ENCODE results near the gene KRT84.
"Not testable (repeated sequence)": the region's sequence is repeated elsewhere in the genome, so short reads cannot be mapped to it uniquely, and the experiment has no call there.

The KRT84 gene

DNA sequence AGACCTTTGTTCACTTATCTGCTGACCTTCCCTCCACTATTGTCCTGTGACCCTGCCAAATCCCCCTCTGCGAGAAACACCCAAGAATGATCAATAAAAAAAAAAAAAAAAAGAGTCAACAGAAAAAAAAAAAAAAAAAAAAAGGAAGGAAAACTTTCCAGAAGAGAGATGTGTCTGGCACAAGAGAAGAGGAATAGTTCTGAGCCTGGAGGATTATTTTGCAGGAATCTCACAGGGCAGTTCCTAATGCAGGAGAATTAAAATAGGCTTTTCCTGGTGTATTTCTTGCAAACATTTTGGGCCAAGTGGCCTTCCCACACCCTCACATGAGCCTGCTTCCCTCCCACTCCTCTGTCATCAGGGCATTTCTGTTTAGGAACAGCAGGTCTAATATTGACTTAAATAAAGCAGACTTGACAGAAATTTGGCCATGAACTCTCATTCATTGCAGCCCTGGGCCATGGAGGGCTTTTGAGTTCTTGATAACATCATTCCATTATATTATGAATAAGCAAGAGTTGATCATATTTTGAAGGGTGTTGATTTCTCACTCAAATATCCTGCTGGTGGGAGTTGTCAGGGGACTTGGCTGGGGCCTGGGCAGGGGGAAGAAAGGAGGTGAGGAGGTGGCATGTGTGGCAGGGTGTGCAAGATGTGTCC lies 25.3 kb upstream of the KRT84 start:
- DNase-seq, result not testable (repeated sequence)

DNA sequence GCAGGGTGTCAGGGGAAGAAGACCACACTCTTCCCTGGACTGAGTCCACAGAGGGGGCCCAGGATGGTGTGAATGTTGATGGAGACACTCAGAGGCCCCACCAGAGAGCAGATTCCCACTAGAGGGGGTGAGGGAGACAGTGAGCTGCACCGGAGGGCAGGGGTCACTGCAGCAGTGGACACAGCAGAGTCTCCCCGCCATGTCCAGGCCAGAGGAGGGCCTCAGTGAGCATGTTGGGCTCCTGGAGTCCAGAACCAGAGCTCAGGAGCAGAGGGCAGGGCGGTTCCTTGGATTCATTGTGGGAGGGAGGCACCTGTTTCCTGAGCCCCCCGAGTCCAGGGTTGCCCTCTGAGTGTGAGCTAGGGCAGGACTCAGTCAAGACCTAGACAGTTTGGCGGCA lies 22.5 kb upstream of the KRT84 start:
- DNase-seq, result no peak

DNA sequence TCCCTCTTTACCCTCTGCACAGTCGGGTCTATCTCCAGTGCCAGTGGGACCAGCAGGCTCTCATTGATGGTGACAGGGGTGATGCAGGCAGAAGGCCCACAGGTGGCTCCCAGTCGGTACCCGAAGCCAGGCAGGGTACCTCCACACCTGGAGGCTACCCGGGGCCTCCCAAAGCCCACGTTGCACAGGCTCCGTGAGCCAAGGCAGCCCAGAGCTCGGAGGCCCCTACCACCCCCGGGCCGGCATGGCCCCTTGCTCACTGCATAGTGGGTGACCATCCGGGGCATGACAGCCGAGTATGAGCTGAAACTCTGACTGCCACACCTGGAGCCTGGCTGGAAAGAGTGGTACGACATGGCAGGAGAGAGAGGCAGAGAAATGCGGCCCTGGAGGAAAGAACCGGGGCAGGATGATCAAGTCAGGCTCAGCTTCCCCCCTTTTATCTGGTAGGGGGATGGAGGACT lies 20.5 kb upstream of the KRT84 start, which contains the start of gene KRT82:
Gene KRT82, minus strand, starts transcription at position 414 of the 464 bp plus-strand sequence. Its CDS starts 58 bp downstream, at position 356.
- DNase-seq, result no peak

DNA sequence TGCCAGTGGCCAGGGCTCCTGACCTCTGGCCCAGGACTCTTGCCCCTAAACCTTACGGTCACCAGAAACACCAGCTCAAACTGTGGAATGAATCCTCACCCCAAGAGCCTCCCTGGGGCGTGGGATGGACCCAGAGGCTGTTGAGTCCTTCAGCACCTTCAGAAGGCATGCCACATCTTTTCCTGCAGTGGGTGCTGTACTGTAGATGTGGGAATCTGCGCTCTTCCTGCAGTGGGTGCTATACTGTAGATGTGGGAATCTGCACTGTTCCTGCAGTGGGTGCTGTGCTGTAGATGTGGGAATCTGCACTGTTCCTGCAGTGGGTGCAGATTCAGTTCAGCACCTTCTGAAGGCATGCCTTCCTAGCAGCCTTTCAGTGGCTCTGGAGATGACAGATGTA lies 19.5 kb upstream of the KRT84 start:
- no peak for DNase-seq

DNA sequence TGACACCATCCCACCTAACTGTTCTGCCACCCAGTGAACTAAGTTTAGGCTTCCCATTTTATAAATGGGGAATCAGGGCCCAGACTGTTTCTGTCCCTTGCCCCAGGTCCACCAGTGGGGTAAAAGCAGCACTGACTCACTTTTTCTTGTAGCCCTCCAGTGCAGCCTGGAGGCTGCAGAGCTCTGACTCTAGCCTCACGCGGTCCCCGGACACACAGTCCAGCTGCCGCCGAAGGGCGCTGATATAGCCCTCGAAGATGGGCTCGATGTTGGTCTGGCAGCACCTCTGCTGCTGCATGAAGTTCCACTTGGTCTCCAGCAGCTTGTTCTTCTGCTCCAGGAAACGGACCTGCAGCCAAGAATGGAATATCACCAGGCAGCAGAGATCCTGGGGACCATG lies 18.1 kb upstream of the KRT84 start:
- no peak for DNase-seq

DNA sequence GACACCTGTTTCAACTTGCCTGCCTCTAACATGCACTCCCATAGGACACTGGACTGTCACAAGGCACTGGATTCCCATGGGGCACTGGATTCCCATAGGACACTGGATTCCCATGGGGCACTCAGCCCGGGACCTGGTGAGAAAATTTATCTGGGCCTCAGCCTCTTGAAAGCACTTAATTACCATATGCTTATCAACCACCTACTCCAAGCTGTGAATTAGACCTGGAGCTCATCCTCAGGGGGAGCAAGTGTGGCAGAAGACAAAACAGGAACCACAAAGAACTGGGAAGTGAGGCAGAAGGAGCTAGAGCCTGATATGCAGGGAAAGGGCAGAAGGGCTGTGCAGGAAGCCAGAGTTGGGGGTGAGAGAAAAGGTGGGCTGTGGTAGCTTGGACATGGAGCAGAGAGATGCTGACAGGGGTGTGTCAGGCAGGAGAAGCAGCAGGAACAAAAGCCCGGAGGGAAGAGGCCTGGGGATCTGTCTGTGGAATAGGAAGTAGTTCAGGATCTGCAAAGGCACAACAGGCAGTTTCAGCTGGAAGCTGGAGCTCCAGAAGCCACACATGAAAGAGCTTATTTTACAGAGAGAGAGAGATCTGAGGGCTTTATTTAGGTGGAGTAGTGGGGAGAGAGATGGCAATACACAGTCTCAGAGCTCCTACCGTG lies 17.6 kb upstream of the KRT84 start:
- no peak for DNase-seq

DNA sequence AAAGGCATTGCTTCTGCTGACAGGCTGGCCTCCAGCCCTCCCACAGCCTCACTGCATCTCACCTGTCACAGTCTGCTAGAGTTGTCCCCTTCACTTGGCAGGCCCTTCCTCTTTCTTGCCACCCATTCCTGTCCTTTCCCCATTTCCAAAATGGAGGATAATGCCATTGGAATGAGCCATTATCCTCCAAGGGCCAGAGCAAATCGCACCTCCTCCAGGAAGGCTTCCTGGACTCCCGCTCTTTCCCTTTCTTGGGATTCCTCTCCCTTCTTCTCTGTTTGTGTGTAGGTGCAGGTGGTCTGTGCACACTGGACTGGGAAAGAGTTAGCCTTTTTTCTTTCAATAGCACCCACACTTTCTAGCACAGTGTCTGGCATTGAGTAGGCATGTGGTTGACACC lies 16.9 kb upstream of the KRT84 start:
- DNase-seq, result no peak

DNA sequence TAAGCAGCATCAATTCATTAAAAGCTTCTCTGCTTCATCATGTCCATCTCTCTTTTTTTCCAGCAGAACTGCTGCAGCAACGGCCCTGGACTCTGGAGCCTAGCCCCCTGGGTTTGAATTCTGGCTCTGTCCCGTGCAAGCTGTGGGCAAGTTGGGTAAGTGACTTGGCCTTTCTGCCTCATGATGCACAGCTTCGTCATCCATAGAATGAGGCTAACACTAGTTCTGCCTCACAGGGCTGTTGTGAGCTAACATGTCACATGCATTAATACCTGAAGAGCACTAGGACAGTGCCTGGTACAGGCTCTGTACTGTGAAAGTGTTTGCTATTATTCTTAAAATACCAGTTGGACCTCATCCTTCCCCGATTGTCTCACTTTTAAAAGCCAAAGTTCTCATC lies 16.5 kb upstream of the KRT84 start:
- no peak for DNase-seq

DNA sequence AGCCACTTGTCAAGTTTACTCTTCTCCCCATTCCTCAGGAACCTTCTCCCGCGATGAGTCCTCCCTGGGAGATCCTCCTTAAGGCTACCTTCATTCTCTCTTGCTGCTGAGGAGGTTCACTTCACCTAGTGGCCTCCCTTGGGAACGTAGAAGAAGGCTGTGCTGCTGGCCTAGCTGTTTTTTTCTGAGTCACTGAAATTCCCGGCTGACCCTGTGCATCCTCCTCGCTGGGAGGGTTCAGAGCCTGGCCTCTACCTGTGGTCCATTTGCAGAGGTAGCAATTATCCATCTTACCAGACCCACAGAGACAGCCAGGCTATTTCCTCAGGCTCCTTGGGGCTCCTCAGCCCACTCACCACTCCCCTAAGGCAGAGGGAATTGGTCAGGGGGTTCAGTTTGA lies 16.1 kb upstream of the KRT84 start:
- no peak for DNase-seq

DNA sequence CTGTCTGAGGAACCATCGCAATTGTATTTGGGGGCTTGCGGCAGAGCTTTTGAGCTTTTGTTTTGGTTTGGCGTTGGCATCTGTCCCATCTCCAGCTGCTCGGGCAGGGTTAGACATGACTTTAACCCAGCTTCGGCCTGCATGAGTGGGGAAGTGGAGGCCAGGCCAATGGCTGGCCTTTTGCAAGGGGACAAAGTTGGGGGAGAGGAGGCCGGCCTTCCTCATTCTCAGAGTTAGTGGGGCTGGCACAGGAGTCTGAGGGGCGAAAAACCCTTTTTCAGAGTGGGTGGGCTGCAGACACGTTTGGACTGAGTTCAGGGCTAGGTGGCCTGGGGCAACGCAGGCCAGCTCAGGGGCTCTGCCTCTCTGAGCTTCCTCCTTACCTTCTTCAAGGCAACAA lies 15.5 kb upstream of the KRT84 start:
- no peak for DNase-seq

DNA sequence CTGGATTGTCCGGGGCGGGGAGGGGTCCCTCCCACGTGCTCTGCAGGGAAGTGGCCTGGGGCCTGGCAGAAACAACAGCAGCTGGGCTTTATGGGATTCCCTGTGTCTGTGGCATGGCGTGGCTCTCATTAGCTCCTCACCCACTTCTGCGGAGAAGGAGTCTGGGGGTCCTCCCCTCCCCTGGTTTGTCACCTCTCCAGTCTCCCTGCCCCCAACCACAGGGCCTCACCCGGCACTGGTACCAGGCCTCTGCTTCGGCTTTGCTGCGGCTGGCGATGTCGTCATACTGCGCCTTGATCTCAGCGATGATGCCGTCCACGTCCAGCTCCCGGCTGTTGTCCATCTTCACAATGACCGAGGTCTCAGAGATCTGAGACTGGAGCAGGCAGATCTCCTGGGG lies 14.3 kb upstream of the KRT84 start:
- DNase-seq, result no peak

DNA sequence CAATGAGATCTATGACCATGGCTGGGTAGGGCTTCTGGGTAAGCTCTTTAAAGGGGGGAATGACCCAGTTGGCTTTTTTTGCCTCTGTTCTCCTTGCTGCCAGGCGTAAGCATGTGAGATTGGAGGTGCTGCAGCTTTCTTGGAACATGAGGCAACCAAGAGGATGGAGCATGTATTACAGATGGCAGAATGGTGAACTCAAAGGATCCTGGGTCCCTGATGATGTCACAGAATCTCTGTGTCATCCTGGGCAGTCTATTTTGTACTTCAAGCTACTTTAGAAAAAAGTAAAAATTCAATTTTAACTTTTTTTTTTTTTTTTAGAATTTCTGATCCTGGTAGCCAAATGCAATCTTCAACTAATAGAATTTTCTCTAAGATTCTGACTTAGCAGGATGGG lies 12.7 kb upstream of the KRT84 start:
- no peak for DNase-seq

DNA sequence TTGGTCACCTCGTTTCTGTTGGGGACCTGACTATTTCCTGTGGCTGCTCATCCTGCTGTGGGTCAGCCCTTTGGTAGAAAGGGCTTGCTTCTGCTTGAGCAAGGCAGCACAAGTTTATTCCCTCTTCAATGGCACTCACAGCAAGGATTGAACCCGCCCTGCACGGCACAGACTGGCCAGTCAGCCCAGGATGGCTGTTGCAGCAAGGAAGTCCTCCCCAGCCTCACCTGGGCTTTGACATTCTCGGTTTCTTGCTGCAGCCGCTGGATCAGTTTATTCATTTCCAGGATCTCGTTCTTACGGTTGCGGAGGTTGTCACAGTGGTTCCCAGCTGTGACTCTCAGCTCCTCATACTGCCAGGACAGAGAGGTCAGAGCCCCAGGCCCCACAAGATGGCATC lies 11.2 kb upstream of the KRT84 start:
- no peak for DNase-seq

DNA sequence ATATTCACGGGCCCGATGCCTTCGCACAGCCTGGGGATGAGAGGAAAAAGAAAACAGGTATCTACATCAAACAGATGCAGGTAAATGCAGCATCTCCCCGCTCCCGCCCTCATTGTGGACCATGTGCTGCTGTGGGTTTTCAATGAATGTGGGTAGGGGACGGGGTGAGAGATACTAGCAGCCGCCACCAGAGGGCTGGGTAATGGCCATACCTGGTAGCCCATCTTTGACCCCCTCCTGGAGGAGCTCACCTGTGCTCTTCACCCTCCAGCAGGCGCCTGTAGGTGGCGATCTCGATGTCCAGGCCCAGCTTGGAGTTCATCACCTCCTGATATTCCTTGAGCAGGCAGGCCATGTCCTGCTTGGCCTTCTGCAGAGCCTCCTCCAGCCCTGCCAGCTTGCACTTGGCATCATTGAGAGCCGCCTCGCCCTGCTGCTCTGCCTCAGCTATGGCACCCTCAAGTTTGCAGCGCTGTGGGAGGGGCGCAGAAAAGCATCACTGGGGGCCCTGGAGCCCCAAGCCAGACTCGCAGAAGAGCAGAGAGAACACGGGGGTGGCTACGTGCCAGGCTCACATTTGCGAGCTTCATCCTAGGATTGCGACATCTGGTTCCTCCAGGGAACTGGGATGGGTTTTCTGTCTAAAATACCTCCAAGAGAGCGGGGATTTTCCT lies 10.4 kb upstream of the KRT84 start:
- peak; percentile 10 for DNase-seq

DNA sequence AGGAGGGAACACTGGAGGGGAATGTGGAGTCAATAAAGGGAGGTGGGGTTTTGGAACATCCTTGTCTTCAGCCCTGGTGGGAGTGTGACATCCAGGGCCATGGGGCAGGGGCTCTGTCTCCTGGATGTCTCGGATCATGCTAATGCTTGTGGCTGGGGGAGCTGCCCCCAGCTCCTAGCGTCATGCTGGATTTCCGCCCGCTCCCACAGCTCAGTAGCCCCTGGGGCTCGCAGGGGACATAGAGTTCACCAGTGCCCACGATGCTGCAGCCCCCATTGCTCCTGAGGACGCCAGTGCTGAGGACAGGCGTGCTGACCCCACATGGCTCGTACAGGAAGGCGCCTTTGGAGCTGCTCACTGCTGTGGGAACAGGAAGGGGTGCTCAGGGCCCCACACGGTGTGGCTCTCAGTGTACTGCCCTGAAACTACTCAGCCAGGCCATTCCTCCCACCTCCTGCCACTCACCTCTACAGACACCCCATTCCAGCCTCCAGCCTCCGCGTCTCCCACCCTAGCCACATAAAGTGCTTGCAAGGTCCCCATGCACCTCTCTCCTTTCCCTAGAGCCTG lies 9.5 kb upstream of the KRT84 start:
- no peak for DNase-seq

DNA sequence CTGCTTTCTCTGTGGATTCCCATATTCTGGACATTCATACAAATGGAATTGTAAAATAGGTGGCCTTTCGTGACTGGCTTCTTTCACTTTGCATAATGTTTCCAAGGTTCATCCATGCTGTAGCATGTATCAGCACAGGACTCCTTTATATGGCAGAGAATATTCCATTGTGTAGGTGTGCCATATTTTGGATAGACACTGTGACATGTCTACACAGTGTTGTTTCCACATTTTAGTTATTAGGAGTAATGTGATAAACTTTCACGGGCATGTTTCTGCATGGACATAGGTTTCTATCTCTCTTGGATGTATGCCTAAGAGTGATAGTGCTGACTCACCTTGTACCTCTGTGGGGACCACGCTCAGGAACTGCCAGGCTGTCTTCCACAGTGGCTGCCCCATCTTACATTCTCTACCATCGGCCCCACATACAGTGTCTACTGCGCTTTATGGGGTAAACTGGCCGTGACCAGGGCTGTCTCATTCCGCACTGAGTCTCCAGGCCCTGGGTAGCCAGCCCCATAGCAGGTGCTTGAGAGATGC lies 7.1 kb upstream of the KRT84 start:
- DNase-seq, result no peak

DNA sequence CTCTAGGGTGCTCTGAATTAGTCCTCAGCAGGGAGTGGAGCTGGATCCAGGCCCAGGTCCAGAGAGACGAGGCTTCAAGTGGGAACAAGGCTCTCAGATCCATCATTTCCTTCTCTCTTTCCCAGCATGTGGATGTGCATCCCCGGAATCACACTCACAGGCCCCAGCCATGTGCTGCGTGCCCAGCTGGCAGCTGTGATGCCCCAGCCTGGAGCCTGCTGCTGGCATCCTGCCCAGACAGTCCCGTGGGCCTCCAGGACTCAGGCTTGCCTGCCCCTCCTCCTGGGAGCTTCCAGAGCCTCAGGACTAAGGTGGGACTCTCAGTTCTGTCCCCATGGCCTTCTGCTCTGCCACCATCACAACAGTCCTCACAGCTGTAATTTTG lies 6.2 kb upstream of the KRT84 start:
- peak; percentile 90 for DNase-seq

DNA sequence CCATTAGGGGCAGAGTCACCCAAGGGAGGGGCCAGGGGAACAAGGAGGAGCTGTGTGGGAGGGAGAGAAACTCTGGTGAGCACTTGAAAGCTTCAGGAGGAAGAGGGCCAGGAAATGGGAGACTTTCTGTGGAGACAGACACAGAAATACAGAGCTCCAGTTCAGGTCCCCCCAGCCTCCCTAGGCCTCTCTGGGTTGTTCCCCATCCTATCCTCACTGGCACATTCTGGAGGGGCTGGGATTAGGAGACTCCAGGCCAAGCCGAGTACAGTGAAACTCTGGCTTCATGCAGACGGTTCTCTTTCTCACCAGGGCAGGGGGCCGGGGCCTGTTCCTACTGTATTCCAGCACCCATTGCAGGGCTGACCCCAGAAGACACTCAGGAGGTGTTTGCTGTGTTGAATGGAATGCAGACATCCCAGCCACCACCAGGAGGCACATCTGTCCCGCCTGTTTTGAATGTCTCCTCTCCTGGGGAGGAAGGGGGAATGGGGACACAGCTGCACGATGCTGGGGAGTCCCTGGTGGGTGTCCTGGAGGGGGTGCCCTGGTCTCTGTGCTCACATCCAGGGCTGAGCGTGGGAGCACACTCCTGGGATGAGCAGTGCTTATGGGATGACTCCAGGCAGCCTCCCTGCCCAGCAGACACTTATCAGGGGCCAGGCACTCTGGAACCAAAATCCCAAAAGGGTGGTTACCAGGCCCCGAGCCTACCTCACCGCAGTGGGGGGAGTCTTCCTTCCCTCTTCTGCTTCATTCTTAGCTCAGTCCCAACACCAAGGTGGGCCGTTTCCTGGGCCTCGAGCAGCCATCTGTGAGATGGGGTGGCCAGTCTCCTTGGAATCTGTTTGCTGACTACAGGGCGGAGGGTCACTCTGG lies 5.5 kb upstream of the KRT84 start:
- DNase-seq, result peak; percentile 10

DNA sequence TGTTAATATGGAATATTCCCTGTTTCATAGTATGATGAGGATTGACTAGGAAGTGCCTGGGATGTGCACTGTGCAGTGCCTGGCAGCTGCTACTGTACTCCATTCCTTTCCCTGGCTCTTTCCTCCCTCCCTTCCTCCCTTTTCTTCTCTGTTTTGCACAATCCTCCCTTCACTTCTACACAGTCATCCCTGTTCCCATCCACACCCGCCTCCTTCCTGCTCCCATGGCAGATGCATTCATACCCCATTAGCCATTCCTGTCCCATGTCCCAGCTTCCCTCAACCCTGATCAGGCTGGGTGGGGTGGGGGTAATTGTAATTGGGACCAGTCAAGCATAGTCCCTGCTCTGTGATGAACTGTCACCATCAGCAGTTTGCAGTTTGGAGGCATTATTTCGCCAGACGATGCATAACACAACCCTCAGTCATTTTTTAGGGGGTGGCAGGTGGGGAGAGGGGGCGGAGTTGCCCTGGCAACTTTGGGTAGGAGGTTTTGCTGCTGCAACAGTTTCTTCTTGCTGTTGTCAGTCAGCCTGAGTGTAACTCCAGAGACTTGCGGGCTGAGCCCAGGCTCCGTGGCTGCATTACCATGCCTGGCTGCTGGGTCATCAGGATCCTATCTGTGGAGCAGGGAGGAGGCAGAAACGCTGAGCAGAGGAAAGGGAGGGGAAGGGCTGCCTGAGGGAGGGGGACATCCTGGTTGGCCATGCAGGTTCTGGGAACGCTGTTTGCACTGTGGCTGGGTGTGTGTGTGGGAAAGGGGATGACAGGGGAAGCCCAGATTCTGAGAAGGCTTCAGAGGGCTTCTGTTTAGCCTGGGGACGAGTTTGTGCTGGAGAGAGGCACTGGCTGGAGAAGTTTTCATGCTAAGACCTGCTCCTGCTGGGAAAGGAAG lies 4.1 kb upstream of the KRT84 start:
- DNase-seq, result peak; percentile 55

DNA sequence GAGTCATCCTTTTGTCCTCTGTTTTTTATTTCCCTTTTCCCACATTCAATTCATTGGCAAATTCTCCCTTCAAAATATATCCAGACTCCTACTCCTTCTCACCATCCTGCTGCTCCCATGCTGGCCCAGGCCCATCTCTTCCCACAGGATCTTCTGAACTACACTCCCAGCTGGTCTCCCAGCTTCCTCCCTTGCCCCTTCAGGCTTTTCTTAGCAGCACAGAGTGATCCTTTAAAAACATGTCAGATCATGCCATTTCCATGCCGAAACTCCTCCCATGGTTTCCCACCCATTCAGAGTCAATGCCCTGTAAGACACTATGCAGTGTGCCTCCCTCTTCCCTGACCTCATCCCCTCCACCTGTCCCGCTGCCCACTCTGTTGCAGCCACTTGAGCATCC lies 2.4 kb upstream of the KRT84 start:
- no peak for DNase-seq

DNA sequence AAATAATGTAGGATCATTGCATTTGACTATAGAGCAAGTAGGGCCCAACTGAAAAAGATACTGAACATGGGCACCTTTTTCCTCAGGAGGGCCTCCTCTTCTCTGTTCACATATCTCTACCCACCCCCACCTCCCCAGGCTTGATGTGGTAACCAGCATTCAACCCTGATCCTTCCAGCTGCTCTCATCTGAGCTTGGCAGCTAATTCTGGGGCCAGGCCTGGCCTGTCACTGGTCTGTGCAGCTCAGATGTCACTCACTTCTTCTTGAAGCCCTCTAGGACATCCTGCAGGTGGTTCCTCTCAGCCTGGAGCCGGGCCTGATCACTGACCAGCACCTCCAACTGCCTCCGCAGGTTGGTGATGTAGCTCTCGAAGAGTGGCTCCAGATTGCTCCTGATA lies 2.1 kb downstream of the KRT84 start:
- DNase-seq, result no peak

DNA sequence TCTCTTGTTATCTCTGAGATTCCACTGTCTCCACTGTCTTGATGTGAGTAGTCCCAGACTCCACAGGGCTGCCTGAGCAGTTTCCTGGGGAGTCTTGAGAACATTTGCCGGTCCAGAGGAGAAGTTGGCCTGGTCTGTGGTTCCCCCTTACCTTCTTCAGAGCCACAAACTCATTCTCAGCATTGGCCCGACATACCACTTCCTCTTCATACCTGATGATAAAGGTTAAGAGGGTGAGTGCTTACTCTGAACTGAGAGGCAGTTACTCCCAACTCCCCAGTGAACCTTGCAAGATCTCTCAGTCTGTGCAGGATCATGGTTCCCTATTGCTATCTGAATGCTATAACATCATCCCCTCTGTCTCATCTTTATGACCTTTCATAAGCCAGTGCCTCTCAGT lies 2.6 kb downstream of the KRT84 start:
- no peak for DNase-seq
